Central memory CD8-positive, alpha-beta T cell (primary cell): Measurements from ENCODE around the gene BICD1.

Experiments used
- ATAC-seq: fragments of 150-1000 bp; cut with Tn5 transposase; replicated peaks from 2 replicates; pipeline ENCODE4 v1.10.0; 2022; ENCODE audit warnings: mild to moderate bottlenecking, moderate FRiP score, moderate number of reproducible peaks; ENCODE audit not compliant: poor library complexity, severe bottlenecking; ENCODE audit errors: extremely low read depth
- DNase-seq, 2 donors: peaks; one replicate each; pipeline ENCODE4 v3.0.0; 2021; ENCODE audit warnings: low spot score in 2 of 2
- H3K27ac Mint-ChIP-seq: one replicate; pipeline ENCODE4 v1.8.0; 2022; ENCODE audit warnings: low read depth, mild to moderate bottlenecking, moderate library complexity, mixed read lengths
- H3K27me3 Mint-ChIP-seq: one replicate; pipeline ENCODE4 v1.8.0; 2022; ENCODE audit warnings: mixed read lengths
- H3K36me3 Mint-ChIP-seq: one replicate; pipeline ENCODE4 v1.8.0; 2022; ENCODE audit warnings: mild to moderate bottlenecking, moderate library complexity, mixed read lengths; ENCODE audit not compliant: insufficient read depth
- H3K4me1 Mint-ChIP-seq: one replicate; pipeline ENCODE4 v1.8.0; 2022; ENCODE audit warnings: mixed read lengths
- H3K4me3 Mint-ChIP-seq: one replicate; pipeline ENCODE4 v1.8.0; 2022; ENCODE audit warnings: mild to moderate bottlenecking, moderate library complexity, mixed read lengths
- H3K9me3 Mint-ChIP-seq: one replicate; pipeline ENCODE4 v1.8.0; 2022; ENCODE audit warnings: mixed read lengths

Gene BICD1

GRCh38 chr12:32402170-32402569 is 295.5 kb downstream of the BICD1 start:
- Mint-ChIP-seq H3K4me3 (no peak overlapping the region), H3K4me1 (peaks cover 5% of the 10 kb centered on the region), H3K36me3 (peaks cover 2% of the 10 kb centered on the region), H3K9me3 (no peaks in the 10 kb centered on the region), H3K27me3 (peaks cover 62% of the 10 kb centered on the region), H3K27ac (no peak overlapping the region)
- ATAC-seq (no peak), DNase-seq (no peak)

- Mint-ChIP-seq H3K9me3 (no peaks in the 10 kb centered on the region), H3K36me3 (peaks cover 2% of the 10 kb centered on the region), H3K27ac (no peak overlapping the region), H3K27me3 (peaks cover 62% of the 10 kb centered on the region), H3K4me3 (no peak overlapping the region), H3K4me1 (peaks cover 5% of the 10 kb centered on the region)
- ATAC-seq (no peak), DNase-seq (no peak)
Measured at GRCh38 chr12:32402946-32403345, 296.3 kb downstream of the BICD1 start.

- Mint-ChIP-seq H3K27ac (no peak overlapping the region), H3K4me1 (no peaks in the 10 kb centered on the region), H3K36me3 (peaks cover 2% of the 10 kb centered on the region), H3K27me3 (peaks cover 44% of the 10 kb centered on the region), H3K4me3 (no peak overlapping the region), H3K9me3 (no peaks in the 10 kb centered on the region)
- DNase-seq (no peak), ATAC-seq (no peak)
Measured at GRCh38 chr12:32407795-32408194, 301.1 kb downstream of the BICD1 start.

GRCh38 chr12:32413412-32413811 is 306.8 kb downstream of the BICD1 start:
- Mint-ChIP-seq H3K36me3 (peaks cover 3% of the 10 kb centered on the region), H3K4me1 (no peaks in the 10 kb centered on the region), H3K9me3 (no peaks in the 10 kb centered on the region), H3K4me3 (no peak overlapping the region), H3K27ac (no peak overlapping the region), H3K27me3 (peaks cover 37% of the 10 kb centered on the region)
- DNase-seq (no peak), ATAC-seq (no peak)

GRCh38 chr12:32418221-32418620 is 311.6 kb downstream of the BICD1 start:
- H3K36me3 Mint-ChIP-seq, result peaks cover 3% of the 10 kb centered on the region
- no peaks in the 10 kb centered on the region for H3K4me1 Mint-ChIP-seq
- DNase-seq, result no peak
- H3K27ac Mint-ChIP-seq, result no peak overlapping the region
- no peak overlapping the region for H3K4me3 Mint-ChIP-seq
- peaks cover 36% of the 10 kb centered on the region for H3K27me3 Mint-ChIP-seq
- ATAC-seq, result no peak
- H3K9me3 Mint-ChIP-seq, result no peaks in the 10 kb centered on the region

- DNase-seq (no peak), ATAC-seq (no peak)
- H3K4me1 Mint-ChIP-seq, result no peaks in the 10 kb centered on the region
- H3K27me3 Mint-ChIP-seq, result peaks cover 36% of the 10 kb centered on the region
- peaks cover 3% of the 10 kb centered on the region for H3K36me3 Mint-ChIP-seq
- no peaks in the 10 kb centered on the region for H3K9me3 Mint-ChIP-seq
- H3K4me3 Mint-ChIP-seq, result no peak overlapping the region
- H3K27ac Mint-ChIP-seq, result no peak overlapping the region
Measured at GRCh38 chr12:32418903-32419519, 312.4 kb downstream of the BICD1 start.

- DNase-seq, result no peak
- Mint-ChIP-seq H3K4me3 (no peak overlapping the region), H3K4me1 (no peaks in the 10 kb centered on the region), H3K27me3 (peaks cover 36% of the 10 kb centered on the region), H3K36me3 (peaks cover 3% of the 10 kb centered on the region), H3K9me3 (no peaks in the 10 kb centered on the region), H3K27ac (no peak overlapping the region)
- no peak for ATAC-seq
Measured at GRCh38 chr12:32419520-32419960, 312.9 kb downstream of the BICD1 start.

- H3K4me3 Mint-ChIP-seq, result no peak overlapping the region
- H3K9me3 Mint-ChIP-seq, result no peaks in the 10 kb centered on the region
- no peaks in the 10 kb centered on the region for H3K4me1 Mint-ChIP-seq
- no peak overlapping the region for H3K27ac Mint-ChIP-seq
- ATAC-seq, result no peak
- peaks cover 36% of the 10 kb centered on the region for H3K27me3 Mint-ChIP-seq
- no peaks in the 10 kb centered on the region for H3K36me3 Mint-ChIP-seq
- DNase-seq, result no peak
Measured at GRCh38 chr12:32420356-32420755, 313.7 kb downstream of the BICD1 start.

- Mint-ChIP-seq H3K4me3 (no peak overlapping the region), H3K9me3 (peaks cover 8% of the 10 kb centered on the region), H3K27ac (no peak overlapping the region), H3K36me3 (no peaks in the 10 kb centered on the region), H3K27me3 (peaks cover 58% of the 10 kb centered on the region), H3K4me1 (no peaks in the 10 kb centered on the region)
- no peak for DNase-seq
- ATAC-seq, result no peak
Measured at GRCh38 chr12:32423559-32423958, 316.9 kb downstream of the BICD1 start.

GRCh38 chr12:32431025-32431424 is 324.4 kb downstream of the BICD1 start:
- H3K9me3 Mint-ChIP-seq, result peaks cover 14% of the 10 kb centered on the region
- DNase-seq, result no peak
- H3K4me1 Mint-ChIP-seq, result no peaks in the 10 kb centered on the region
- peaks cover 47% of the 10 kb centered on the region for H3K27me3 Mint-ChIP-seq
- ATAC-seq, result no peak
- no peak overlapping the region for H3K4me3 Mint-ChIP-seq
- no peak overlapping the region for H3K27ac Mint-ChIP-seq
- no peaks in the 10 kb centered on the region for H3K36me3 Mint-ChIP-seq
